Measurements from ENCODE around the gene CFHR5. TPM values are rescaled to one million over a fixed set of nuclear protein-coding genes. Genes with fewer than 3 reads are reported as not detected.
"Not testable (repeated sequence)": the region's sequence is repeated elsewhere in the genome, so short reads cannot be mapped to it uniquely, and the experiment has no call there.

CFHR5 gene
- total and polyA plus RNA-seq, 2 of the 13 experiments (the other 11 are each of a cell fraction or from before 2014, with no cell fraction given), result not detected

- TF ChIP-seq ZNF687 (CRISPR knock-in tag; IDR thresholded peaks at IDR 0.05) (peak; percentile 33; the same call in 1 of the 2 replicates), ZNF883 (CRISPR knock-in tag; IDR thresholded peaks at IDR 0.05; ENCODE audit: not compliant biosample characterization) (peak; percentile 26), RARA (CRISPR knock-in tag; IDR thresholded peaks at IDR 0.05) (0 out of 2 replicates have a peak, but pooled peaks have one; percentile 19), SOX13 (CRISPR knock-in tag; conservative IDR thresholded peaks at IDR 0.05 in 1 of 2, IDR thresholded peaks at IDR 0.05 in 1 of 2) (0 out of 4 replicates have a peak, but pooled peaks of 1 of the 2 experiments have one; percentile 13), CEBPG (CRISPR knock-in tag; IDR thresholded peaks at IDR 0.05) (peak; percentile 55), FOXO1 (CRISPR knock-in tag; IDR thresholded peaks at IDR 0.05) (0 out of 2 replicates have a peak, but pooled peaks have one; percentile 31), FOXK1 (CRISPR knock-in tag; IDR thresholded peaks at IDR 0.05; ENCODE audit: borderline replicate concordance, low read depth) (0 out of 2 replicates have a peak, but pooled peaks have one; percentile 52), FOXA3 (CRISPR knock-in tag; IDR thresholded peaks at IDR 0.05) (peak; percentile 53; the same call in 1 of the 2 replicates)
- TF ChIP-seq SOX13 (IDR thresholded peaks at IDR 0.05), result not testable (repeated sequence)
- TF ChIP-seq, protein P1, sequence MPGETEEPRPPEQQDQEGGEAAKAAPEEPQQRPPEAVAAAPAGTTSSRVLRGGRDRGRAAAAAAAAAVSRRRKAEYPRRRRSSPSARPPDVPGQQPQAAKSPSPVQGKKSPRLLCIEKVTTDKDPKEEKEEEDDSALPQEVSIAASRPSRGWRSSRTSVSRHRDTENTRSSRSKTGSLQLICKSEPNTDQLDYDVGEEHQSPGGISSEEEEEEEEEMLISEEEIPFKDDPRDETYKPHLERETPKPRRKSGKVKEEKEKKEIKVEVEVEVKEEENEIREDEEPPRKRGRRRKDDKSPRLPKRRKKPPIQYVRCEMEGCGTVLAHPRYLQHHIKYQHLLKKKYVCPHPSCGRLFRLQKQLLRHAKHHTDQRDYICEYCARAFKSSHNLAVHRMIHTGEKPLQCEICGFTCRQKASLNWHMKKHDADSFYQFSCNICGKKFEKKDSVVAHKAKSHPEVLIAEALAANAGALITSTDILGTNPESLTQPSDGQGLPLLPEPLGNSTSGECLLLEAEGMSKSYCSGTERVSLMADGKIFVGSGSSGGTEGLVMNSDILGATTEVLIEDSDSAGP (CRISPR knock-in tag; IDR thresholded peaks at IDR 0.05; ENCODE audit: borderline replicate concordance), result peak; percentile 56; the same call in 1 of the 2 replicates
- TF ChIP-seq, protein P2, sequence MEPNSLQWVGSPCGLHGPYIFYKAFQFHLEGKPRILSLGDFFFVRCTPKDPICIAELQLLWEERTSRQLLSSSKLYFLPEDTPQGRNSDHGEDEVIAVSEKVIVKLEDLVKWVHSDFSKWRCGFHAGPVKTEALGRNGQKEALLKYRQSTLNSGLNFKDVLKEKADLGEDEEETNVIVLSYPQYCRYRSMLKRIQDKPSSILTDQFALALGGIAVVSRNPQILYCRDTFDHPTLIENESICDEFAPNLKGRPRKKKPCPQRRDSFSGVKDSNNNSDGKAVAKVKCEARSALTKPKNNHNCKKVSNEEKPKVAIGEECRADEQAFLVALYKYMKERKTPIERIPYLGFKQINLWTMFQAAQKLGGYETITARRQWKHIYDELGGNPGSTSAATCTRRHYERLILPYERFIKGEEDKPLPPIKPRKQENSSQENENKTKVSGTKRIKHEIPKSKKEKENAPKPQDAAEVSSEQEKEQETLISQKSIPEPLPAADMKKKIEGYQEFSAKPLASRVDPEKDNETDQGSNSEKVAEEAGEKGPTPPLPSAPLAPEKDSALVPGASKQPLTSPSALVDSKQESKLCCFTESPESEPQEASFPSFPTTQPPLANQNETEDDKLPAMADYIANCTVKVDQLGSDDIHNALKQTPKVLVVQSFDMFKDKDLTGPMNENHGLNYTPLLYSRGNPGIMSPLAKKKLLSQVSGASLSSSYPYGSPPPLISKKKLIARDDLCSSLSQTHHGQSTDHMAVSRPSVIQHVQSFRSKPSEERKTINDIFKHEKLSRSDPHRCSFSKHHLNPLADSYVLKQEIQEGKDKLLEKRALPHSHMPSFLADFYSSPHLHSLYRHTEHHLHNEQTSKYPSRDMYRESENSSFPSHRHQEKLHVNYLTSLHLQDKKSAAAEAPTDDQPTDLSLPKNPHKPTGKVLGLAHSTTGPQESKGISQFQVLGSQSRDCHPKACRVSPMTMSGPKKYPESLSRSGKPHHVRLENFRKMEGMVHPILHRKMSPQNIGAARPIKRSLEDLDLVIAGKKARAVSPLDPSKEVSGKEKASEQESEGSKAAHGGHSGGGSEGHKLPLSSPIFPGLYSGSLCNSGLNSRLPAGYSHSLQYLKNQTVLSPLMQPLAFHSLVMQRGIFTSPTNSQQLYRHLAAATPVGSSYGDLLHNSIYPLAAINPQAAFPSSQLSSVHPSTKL (CRISPR knock-in tag; IDR thresholded peaks at IDR 0.05), result peak; percentile 62
Measured at GRCh38 chr1:196941474-196941873, 35.9 kb upstream of the CFHR5 start (continued).

DNA sequence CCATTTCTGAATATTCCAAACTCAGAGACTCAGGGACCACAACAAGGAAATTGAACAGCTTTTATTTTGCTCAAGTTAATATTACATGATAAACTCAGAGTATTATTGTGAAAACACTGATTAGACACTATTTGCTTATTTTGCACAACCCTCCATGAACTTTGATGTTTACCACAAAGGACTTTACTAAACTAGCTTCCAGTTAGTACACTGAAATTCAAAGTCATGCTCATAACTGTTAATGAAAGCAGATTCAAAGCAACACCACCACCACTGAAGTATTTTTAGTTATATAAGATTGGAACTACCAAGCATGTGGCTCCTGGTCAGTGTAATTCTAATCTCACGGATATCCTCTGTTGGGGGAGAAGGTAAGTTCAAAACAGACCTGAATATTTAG is 33.8 kb upstream of the CFHR5 start, which contains the start of gene CFHR2:
Gene CFHR2, plus strand, starts transcription at position 171 of the 400 bp plus-strand sequence. Its CDS starts 143 bp downstream, at position 314.
- H3K36me3 ChIP-seq (replicated peaks in 1 of 2; ENCODE audit: control insufficient read depth in 1 of 2, insufficient read depth in 2 of 2, low read length in 2 of 2); H3K4me2 ChIP-seq (ENCODE audit: low read depth, low read length); H3K9ac ChIP-seq (ENCODE audit: insufficient read depth, low read depth, low read length); BruUV-seq (replicated peaks); CTCF ChIA-PET (ENCODE audit: low intra/inter-chr PET ratio, low total read pairs); H3K4me1 ChIP-seq (ENCODE audit: insufficient read depth, low read length); H2AFZ ChIP-seq (ENCODE audit: low read length); H3K79me2 ChIP-seq (ENCODE audit: insufficient read depth, low read length); H3K4me3 ChIP-seq (replicated peaks in 1 of 3; ENCODE audit: insufficient read depth in 1 of 3, low read depth in 2 of 3, low read length in 3 of 3); intact Hi-C loops (cut with micrococcal nuclease; ENCODE audit: unreplicated experiment); FAIRE-seq; ATAC-seq; H3K27me3 ChIP-seq (ENCODE audit: control insufficient read depth in 1 of 2, insufficient read depth in 2 of 2, low read length in 2 of 2); H3K9me3 ChIP-seq (ENCODE audit: low read length); DNase-seq (ENCODE audit: low spot score); in situ Hi-C loops (cut with HindIII; ENCODE audit: extremely low pct_ligation_motif_present, low pct_unique_long_range_greater_than_20kb); H3K27ac ChIP-seq (ENCODE audit: extremely low read length, insufficient read depth, low read length); H4K20me1 ChIP-seq (ENCODE audit: insufficient read depth, low read length); POLR2A ChIA-PET: not testable (repeated sequence)
- WGBS (ENCODE audit: low lambda C conversion rate), result no CpG with 5 or more reads among the region's 1 CpG

Measured in HepG2 (cell line).